Right kidney (tissue), 9 donors: ENCODE data around the gene CASP2.

Experiments
- DNase-seq: peaks from one replicate; pipeline ENCODE4 v3.0.0-alpha.2; 2016
- long read RNA-seq, 8 donors: transcript quantifications; one replicate each; lab custom pipeline, GENCODE V29; 2026

The CASP2 gene
- long read RNA-seq, donor 1, full-length matches to known transcripts, result 6 of 6 reads
- long read RNA-seq, donor 1, partial matches to known transcripts, result 0 of 6 reads
- long read RNA-seq, donor 1, other reads (novel, unspliced or antisense), result 0 of 6 reads
- long read RNA-seq, donor 2, full-length matches to known transcripts, result 4 of 4 reads
- long read RNA-seq, donor 2, partial matches to known transcripts, result 0 of 4 reads
- long read RNA-seq, donor 2, other reads (novel, unspliced or antisense), result 0 of 4 reads
- long read RNA-seq, donor 3, full-length matches to known transcripts, result 4 of 4 reads
- long read RNA-seq, donor 3, partial matches to known transcripts, result 0 of 4 reads
- long read RNA-seq, donor 3, other reads (novel, unspliced or antisense), result 0 of 4 reads
- long read RNA-seq, donor 4, full-length matches to known transcripts, result 9 of 9 reads
- long read RNA-seq, donor 4, partial matches to known transcripts, result 0 of 9 reads
- long read RNA-seq, donor 4, other reads (novel, unspliced or antisense), result 0 of 9 reads
- long read RNA-seq, donor 5, full-length matches to known transcripts, result 4 of 4 reads
- long read RNA-seq, donor 5, partial matches to known transcripts, result 0 of 4 reads
- long read RNA-seq, donor 5, other reads (novel, unspliced or antisense), result 0 of 4 reads
- long read RNA-seq, donor 6, full-length matches to known transcripts, result 7 of 7 reads
- long read RNA-seq, donor 6, partial matches to known transcripts, result 0 of 7 reads
- long read RNA-seq, donor 6, other reads (novel, unspliced or antisense), result 0 of 7 reads
- long read RNA-seq, donor 7, full-length matches to known transcripts, result 6 of 6 reads
- long read RNA-seq, donor 7, partial matches to known transcripts, result 0 of 6 reads
- long read RNA-seq, donor 7, other reads (novel, unspliced or antisense), result 0 of 6 reads
- long read RNA-seq, donor 8, full-length matches to known transcripts, result 6 of 6 reads
- long read RNA-seq, donor 8, partial matches to known transcripts, result 0 of 6 reads
- long read RNA-seq, donor 8, other reads (novel, unspliced or antisense), result 0 of 6 reads

DNA sequence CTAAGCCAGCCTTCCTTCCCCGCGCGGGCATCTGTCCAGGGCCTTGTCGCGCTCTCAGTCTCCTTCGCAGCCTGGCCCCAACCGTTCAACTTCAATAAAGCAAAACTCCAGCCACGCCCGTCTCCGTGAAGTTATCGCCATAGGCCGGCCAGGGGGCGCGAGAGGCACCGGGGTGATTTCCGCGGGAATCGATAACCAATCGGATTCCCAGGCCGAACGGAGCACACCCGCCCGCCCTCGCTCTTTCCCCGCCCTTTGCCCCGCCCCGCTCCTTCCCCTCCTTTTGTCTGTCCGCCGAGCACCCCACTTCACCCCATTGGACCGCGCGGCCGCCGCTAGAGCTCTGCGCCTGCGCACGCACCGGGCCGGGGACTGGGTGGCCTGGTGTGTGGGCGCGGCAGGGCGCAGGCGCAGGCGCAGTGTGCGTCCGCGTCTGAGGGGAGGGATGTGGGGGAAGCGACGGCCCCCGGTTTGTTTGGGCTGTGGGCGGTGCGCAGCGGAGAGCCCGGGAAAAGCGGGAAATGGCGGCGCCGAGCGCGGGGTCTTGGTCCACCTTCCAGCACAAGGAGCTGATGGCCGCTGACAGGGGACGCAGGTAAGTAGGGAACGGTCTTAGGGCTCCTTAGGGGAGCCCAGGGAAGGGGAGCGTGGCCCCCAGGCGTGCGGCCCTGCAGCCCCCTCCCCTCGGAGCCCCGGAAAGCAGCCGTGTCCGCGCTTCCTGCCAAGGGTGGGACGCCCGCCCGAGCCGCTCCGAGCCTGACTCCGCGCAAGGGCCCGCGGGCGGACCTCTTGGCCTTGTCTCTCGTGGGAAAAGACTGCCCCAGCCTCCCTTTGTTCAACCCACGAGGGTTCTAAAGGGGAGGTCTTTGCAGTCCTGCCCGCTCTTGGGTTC is at the start of gene CASP2:
Gene CASP2, plus strand, starts transcription at position 417 of the 892 bp plus-strand sequence. Its CDS starts 105 bp downstream, at position 522.
- DNase-seq, result peak; percentile 97

DNA sequence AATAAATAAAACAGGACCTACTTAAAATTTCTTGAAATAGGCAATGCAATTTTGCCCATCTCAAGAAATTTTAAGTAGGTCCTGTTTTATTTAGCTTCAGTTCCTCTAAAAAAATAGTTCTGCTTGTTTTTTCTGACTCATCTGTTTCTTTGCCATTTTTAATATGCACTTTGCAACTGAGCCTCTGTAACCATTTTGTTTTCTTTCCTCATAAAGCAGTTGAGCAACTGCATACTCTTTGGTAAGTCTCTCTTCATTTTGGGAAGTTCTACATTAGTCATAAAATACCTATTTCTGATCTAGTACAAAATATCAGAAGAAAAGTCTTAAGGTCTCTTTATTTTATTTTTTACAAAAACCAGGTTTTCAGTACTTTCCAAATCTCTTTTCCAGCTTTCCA is 48.3 kb upstream of the CASP2 start:
- DNase-seq, result no peak

DNA sequence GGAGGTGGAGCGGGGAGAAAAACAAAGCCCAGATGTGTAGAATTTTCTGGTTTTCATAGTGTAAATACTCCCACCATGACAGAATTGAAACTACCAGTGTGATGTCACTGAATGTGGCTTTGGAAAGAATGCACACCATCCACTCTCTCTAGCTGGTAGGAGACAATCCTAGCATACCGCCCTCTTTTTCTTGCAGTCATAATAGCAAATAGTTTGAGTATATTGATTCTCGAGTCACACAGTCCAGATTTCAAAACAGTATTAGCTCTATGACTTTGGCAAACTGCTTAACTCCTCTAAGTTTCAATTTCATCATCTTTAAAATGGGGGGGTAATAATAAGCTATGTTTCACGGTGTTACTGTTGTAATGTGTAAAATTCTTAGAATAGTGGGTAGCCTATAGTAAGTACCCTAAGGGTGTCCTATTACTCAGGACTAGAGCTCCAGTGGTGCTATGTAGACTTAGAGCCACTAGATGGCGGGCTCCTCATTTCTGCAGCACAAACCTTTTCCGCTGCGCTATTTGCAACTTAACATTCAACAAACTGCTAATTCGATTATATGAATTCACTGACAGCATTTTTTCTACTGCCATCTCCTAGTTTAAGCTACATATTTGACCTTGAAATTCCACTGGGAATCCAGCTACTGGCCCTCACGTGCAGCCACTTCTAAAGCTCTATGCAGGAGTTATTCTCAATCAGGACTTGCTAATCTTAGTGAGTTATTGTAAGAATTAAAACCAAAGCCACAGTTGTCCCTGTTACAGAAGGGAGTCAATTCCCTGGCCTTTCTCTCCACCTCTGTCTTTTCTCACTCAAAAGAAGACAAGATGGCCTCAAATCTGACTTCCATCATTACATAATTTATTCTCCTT is 47.6 kb upstream of the CASP2 start:
- peak; percentile 51 for DNase-seq

DNA sequence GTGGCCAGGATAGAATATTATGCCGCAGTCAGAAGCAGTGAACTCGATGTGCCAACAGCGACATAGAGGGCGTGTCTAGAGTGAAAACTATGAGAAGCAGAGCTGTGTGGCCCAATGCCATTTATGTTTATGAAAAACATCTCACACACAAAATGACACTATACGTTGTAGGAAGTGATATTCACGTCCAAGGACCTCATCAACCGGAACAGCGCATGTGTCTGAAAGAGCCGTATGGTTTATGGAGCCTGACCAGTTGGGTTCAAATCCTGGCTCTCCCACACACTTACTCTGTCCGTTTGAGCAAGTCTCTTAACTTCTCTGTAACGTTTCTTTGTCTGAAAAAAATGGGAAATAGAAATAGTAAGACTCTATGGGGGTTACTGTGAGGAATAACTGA is 45.8 kb upstream of the CASP2 start:
- no peak for DNase-seq

DNA sequence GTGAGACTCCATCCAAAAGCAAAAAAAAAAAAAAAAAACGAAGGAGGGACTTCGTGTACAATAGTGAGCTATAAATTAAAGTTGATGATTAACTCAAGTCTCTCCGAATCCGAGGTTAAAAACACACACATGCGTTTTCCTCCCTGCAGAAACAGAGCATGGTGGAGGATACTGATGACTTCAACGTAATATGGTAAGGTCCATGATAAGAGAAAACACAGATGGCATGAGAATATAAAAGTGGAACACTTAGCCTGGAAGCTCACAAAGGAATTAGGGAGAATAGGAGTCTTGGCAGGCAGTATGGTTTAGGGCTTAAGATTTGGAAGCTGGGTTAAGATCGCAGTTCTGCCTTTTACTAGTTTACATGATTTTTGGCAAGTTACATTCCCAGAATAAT is 45.0 kb upstream of the CASP2 start:
- DNase-seq, result no peak

DNA sequence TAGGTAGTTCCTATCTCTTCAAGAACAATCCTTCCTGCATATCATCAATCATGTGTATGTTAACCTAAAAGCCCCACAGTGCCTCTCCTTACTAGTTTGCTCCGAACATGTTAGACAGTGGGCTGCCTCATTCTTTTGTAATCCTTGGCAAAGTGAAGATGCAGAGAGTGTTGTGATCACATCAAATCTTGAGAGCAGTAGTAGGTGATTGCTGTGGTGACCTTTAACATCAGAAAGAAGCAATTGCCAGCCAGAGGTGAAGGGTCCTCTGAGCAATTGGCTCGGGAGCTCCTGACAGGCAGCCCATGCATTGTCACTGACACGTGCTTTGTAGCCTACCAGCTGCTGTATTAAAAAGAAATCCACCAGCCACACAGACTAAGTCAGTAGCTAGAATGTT is 44.5 kb upstream of the CASP2 start:
- DNase-seq, result no peak

DNA sequence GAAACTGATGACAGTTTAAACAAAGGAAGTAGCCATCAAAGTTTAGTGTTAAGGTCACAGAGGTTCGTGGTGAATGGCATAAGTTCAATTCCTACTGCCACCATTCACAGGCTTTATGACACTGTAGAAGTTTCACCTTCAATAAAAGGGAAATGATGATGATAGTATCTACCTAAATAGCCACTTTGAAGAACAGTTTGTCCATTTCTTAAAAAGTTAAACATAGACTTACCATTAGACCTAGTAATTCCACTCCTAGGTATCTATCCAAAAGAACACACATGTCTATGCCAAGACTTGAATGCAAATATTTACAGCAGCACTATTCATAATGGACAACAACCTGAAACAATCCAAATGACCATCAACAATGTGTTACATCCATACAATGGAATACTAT is 43.8 kb upstream of the CASP2 start:
- DNase-seq, result no peak

DNA sequence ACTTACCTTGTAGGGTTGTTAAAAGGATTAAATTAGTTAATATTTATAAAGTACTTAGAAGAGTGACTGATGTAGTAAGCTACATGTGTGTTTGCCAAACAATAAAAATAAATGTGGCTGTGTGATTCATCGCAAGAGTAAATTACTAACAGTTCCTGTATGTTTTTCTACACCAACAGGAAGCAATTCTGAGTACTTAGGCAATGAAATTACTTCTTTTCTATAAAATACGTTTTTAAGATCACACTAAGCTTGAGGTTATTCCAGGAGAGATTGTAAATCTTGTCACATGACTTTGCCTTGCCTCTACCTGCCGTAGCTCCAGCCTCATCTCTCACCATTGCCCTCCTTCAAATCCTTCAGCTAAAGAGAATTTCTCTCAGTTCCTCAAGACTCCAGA is 43.0 kb upstream of the CASP2 start:
- no peak for DNase-seq

DNA sequence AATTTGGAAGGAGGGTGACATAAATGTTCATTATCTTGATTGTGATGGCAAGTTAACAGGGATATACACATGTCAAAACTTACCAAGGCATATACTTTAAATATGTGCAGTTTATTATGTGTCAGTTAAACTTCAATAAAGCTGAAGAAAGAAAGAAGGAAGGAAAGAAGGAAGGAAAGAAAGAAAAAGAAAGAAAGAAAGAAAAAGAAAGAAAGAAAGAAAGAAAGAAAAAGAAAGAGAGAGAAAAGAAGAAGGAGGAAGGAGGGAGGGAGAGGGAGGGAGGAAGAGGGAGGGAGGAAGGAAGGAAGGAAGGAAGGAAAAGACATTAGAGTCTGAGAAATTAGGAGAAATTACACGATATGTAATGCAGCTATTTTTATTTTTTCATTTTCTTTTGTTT is 40.8 kb upstream of the CASP2 start:
- DNase-seq, result no peak

DNA sequence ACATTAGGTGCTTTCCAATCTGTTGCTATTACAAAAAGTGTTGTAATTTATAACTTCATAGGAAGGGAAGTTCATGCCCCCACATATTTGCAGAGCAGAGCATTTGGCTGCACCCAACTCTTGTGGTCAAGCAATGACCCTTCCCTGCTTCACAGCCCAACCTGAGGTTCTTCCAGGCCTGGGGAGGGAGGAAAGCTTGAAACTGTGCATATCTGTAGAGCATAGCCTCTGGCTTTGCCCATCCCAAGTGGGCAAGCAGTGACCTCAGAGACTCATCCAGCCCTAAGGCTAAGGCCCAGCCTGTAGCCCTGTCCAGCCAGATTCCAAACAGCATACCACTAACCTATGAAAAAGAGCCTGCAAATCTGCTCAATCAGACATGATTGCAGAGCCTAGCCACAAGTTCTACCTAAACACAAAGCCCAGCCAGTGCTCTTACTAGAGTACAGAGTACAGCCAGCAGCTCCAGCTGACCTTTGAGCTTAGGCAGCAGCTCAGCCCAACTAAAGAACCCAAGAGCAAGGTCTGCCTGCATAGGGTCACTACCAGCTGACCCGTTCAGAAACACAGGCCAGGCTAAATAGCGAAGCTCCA is 39.3 kb upstream of the CASP2 start:
- DNase-seq, result no peak

DNA sequence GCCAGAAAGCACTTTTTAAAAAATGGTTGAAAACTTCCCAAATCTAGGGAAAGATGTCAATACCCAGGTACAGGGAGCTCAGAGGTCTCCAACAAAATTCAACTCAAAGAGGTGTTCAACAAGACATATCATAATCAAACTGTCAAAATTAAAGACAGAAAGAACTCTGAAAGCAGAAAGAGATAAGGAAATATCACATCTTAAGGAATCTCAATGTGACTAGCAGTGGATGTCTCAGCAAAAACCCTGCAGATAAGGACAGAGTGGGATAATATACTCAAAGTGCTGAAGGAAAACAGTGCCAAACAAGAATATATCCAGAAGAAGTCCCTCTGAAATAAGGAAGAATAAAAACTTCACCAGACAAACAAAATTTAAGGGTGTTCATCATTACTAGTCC is 38.0 kb upstream of the CASP2 start:
- DNase-seq, result no peak

DNA sequence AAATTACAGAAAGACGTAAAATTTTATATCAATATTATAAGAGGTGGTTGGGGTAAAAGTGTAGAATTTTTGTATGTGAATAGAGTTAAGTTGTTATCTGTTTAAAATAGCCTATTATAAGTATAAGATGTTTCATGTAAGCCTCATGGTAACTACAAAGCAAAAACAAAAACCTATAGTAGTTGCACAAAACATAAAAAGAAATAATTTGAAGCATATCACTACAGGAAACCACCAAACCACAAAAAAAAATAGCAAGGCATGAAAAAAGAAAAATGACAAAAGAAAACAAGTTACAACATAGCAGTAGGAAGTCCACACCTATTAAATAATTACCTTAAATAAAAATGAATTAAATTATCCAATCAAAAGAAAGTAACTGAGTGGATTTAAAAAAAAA is 37.3 kb upstream of the CASP2 start:
- DNase-seq, result no peak

DNA sequence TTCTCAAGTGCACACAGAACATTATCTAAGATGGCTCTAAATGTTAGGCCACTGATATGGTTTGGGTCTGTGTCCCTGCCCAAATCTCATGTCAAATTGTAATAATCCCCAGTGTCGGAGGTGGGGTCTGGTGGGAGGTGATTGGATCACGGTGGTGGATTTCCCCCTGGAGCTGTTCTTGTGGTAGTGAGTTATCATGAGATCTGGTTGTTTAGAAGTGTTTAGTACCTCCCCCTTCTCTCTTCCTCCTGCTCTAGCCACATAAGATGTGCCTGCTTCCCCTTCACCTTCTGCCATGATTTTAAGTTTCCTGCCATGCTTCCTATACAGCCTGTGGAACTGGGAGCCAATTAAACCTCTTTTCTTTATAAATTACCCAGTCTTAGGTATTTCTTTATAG is 36.1 kb upstream of the CASP2 start:
- no peak for DNase-seq

DNA sequence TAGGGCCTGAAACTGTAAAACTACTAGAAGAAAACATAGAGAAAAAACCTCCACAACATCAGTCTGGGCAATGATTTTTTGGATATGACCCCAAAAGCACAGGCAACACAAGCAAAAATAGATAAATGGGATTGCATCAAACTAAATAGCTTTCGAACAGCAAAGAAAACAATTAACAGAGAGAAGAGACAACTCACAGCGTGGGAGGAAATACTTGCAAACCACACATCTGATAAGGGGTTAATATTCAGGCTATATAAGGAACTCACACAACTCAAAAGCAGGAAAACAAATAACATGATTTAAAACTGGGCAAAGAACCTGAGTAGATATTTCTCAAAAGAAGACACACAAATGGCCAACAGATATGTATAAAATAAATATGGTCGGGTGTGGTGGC is 32.6 kb upstream of the CASP2 start:
- DNase-seq, result no peak

DNA sequence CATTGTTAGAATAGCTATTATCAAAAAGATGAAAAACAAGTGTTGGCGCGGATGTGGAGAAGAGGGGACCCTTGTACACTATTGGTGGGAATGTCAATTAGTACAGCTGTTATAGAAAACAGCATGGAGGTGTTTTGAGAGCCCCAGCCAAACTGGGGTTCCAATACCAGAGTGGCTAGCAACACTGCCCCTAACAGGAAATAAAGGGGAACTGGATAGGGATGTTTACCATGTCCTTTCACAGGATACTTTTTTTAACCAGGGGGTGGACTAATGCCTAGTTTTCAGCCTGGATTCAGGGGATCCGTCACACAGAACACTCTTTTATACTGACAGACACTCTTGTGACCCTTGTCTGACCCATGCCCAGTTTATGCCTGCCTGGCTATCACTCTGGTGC is 31.8 kb upstream of the CASP2 start:
- no peak for DNase-seq

DNA sequence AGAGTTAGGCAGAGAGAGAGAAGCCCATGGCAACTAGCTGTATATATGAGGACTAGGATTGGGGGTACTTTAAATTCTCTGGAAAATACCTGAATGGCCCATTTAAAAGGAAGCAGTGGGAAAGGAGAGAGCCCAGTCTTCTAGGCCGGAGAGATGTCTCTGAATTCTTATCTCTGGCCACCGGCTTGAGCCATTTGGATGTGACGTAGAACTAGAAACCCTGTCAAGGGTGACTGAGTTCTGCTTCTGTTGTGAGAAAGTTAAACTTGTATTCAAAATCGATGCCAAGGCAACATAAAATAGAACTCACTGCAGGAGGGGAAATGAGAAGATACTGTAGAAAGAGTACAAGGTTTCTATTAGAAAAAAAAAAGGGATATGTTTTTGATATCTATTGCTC is 31.2 kb upstream of the CASP2 start:
- no peak for DNase-seq

DNA sequence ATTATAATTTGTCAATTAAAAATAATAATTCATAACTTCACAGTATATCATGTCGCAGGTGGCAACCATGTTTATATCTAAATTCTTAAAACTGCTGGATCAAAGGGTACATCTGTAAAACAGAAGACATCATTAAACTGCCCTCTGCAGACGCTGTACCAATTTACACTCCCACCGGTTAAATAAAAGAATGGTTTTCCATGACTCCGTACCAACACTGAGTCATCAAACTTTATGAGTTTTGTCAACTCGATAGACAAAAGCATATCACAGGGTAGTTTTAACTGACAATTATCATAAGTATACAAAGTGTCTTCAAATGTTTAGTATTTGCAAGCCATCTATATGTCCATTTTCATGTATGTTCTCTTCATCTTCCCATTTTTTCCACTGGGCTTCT is 30.6 kb upstream of the CASP2 start:
- DNase-seq, result no peak

DNA sequence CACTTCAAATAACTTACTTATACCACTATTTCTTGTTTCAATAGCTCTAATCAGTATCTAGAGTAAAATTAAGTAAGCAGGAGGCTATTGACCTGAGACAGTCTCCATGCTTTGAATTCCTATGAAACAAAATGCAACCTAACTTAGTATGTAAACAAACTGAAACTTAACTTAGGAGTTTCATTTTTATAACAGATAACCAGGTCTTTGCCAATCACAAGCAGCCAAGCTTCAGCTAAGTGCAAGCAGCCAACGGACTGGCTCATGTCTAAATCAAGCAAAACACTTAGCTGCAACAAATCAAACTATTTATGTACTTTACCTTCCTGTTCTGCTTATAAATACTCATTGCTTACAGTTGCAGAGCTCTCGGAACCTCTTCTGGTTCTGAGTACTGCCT is 29.3 kb upstream of the CASP2 start:
- no peak for DNase-seq

DNA sequence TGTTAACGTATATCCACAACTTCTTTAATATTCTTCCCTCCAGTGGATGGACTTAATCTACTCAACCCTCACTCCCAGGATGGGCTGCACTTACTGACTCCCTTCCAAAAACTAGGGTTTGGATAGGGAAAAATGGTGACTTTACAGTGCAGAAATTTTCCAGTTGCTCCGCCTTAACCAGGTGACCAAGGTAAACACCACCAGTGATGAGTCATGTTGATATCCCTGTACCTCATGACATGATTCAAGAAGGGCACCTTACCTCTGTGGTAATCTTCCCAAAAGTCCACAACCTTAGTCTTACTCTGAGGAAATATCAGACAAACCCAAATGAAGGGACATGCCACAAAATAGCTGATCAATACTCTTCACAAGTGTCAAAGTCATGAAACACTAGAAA is 28.4 kb upstream of the CASP2 start:
- no peak for DNase-seq

DNA sequence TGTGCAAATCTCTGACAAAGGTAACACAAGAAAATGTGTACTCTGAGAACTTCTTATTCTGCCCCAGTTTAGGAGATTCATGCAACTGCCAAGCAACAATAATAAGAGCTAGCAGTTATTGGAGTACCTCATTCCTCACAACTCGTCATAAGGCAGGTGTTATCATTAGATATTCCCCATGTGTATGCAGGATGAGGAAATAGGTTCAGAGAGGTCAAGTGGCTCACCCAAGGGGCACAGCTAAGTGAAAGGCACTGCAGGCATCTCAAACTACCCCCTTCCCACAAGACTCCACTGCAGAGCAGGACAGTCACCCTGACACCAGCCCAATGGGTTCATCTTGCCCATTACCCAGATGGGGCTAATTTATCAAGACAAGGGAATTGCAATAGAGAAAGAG is 26.2 kb upstream of the CASP2 start:
- DNase-seq, result no peak
